Esophagus squamous epithelium (tissue), 5 donors: Measurements from ENCODE around the gene UHMK1. TPM values are rescaled to one million over a fixed set of nuclear protein-coding genes. Genes with fewer than 3 reads are reported as not detected.

ENCODE experiments used
- DNase-seq: peaks from one replicate; lab custom pipeline; 2025; lab: John Stamatoyannopoulos, UW
- H3K27ac ChIP-seq, 4 donors: fragments of 200-600 bp; sonication (generic); one replicate each; pipeline ENCODE4 v1.5.1; 2016 to 2019; ENCODE audit warnings: mild to moderate bottlenecking in 1 of 4
- H3K27me3 ChIP-seq, 4 donors: fragments of 200-600 bp; sonication (generic); 1 replicate in 3 of 4; 2 replicates in 1 of 4; pipeline versions ENCODE4 v1.5.1 to v1.6.0; 2017 to 2021; ENCODE audit warnings: antibody characterized with exemption in 1 of 4
- H3K36me3 ChIP-seq, 3 donors: fragments of 200-600 bp; sonication (generic); one replicate each; pipeline ENCODE4 v1.5.1; 2016 to 2019
- H3K4me1 ChIP-seq, 3 donors: fragments of 200-600 bp; sonication (generic); one replicate each; pipeline ENCODE4 v1.5.1; 2017 to 2019
- H3K4me3 ChIP-seq, 4 donors: fragments of 200-600 bp; sonication (generic); 1 replicate in 3 of 4; 2 replicates in 1 of 4; pipeline ENCODE4 v1.5.1; 2016 to 2019; ENCODE audit warnings: mild to moderate bottlenecking in 2 of 4, moderate library complexity in 1 of 4
- H3K9me3 ChIP-seq, 3 donors: fragments of 200-600 bp; sonication (generic); one replicate each; pipeline ENCODE4 v1.5.1; 2016 to 2019
- CTCF ChIP-seq, 6 experiments: fragments of 450-650 bp in 4 of 6; fragments of 200-600 bp in 2 of 6; sonication (generic) in 2 of 6; IDR thresholded peaks; one replicate each; pipeline ENCODE4 v1.5.1; 2016 to 2019; ENCODE audit warnings: antibody characterized with exemption in 6 of 6, mild to moderate bottlenecking in 4 of 6, moderate library complexity in 4 of 6
- POLR2A ChIP-seq, 4 donors: fragments of 450-650 bp; IDR thresholded peaks; one replicate each; pipeline ENCODE4 v1.6.1; 2017; ENCODE audit warnings: antibody characterized with exemption in 4 of 4, mild to moderate bottlenecking in 4 of 4, moderate library complexity in 3 of 4
- WGBS, 2 donors: methylation state at CpG; one replicate each; pipeline ENCODE4 v1.1.5; 2018; 5-methylcytosine and 5-hydroxymethylcytosine counted together
- intact Hi-C: fragments of 100-400 bp; cut with DNase I; formaldehyde crosslinking; loops from one replicate; pipeline ENCODE4 v1.15.0; 2022
- total RNA-seq, 4 donors: library from RNA; depleted of rRNA; stranded (reverse); fragments of >200 nt; gene quantifications; one replicate each; pipeline ENCODE4 v1.1.0, GENCODE V29; 2016
- donor health status: DM: yes; HTN: yes; CAD: no.

UHMK1 gene
- total RNA-seq, 4 donors from 2014 or later = 24.8 to 42.6 (median 34.7) TPM

- intact Hi-C loops = no loop called here
- no peak overlapping the region for H3K27ac ChIP-seq
- H3K4me1 ChIP-seq = peaks cover 0 to 10% (median 9%) of the 10 kb centered on the region in 3 donors
- no peaks in the 10 kb centered on the region for H3K9me3 ChIP-seq
- 75 to 82% methylated on average over 2 of the region's 2 CpGs for whole genome bisulfite sequencing, 2 donors
- no peak for DNase-seq
- H3K4me3 ChIP-seq = no peak overlapping the region
- TF ChIP-seq CTCF (IDR thresholded peaks at IDR 0.05) (no peak), POLR2A (IDR thresholded peaks at IDR 0.05) (no peak)
- no peaks in the 10 kb centered on the region for H3K36me3 ChIP-seq
- H3K27me3 ChIP-seq = no peaks in the 10 kb centered on the region
These were observed 39.6 kb downstream of the UHMK1 start for GRCh38 chr1:162537216-162537615.

GRCh38 chr1:162538815-162539431 is 41.3 kb downstream of the UHMK1 start:
- no peak for TF ChIP-seq CTCF (IDR thresholded peaks at IDR 0.05)
- no peak for TF ChIP-seq POLR2A (IDR thresholded peaks at IDR 0.05)
- 29 to 100% methylated on average over 1 of the region's 1 CpG for WGBS, 2 donors
- Histone ChIP-seq H3K36me3 (no peaks in the 10 kb centered on the region), H3K9me3 (peaks cover 0 to 7% (median 4%) of the 10 kb centered on the region in 3 donors), H3K27ac (peak overlapping the region in 2 of 4 donors; percentile 5 to 31), H3K4me3 (no peak overlapping the region), H3K4me1 (peaks cover 0 to 12% (median 9%) of the 10 kb centered on the region in 3 donors), H3K27me3 (no peaks in the 10 kb centered on the region)
- no peak for DNase-seq
- intact Hi-C loops = no loop called here

- no peak for DNase-seq
- no peaks in the 10 kb centered on the region for H3K36me3 ChIP-seq
- WGBS, 2 donors = 26 to 37% methylated on average over 5 of the region's 5 CpGs
- peak overlapping the region in 3 of 4 donors; percentile 52 to 82 (median 53) for H3K27ac ChIP-seq
- intact Hi-C loops = no loop called here
- TF ChIP-seq POLR2A (IDR thresholded peaks at IDR 0.05) = no peak
- TF ChIP-seq CTCF (IDR thresholded peaks at IDR 0.05) = no peak
- no peak overlapping the region for H3K4me3 ChIP-seq
- H3K4me1 ChIP-seq = peaks cover 0 to 18% (median 9%) of the 10 kb centered on the region in 3 donors
- peaks cover 0 to 7% (median 4%) of the 10 kb centered on the region in 3 donors for H3K9me3 ChIP-seq
- no peaks in the 10 kb centered on the region for H3K27me3 ChIP-seq
These were observed 44.1 kb downstream of the UHMK1 start for GRCh38 chr1:162541619-162542141.

GRCh38 chr1:162543228-162543627 is 45.6 kb downstream of the UHMK1 start:
- H3K27ac ChIP-seq = no peak overlapping the region
- H3K9me3 ChIP-seq = peaks cover 0 to 7% (median 4%) of the 10 kb centered on the region in 3 donors
- 98% methylated on average over 3 of the region's 3 CpGs for WGBS, 2 donors
- H3K27me3 ChIP-seq = no peaks in the 10 kb centered on the region
- DNase-seq = no peak
- intact Hi-C loops = no loop called here
- TF ChIP-seq CTCF (IDR thresholded peaks at IDR 0.05) = no peak
- no peak for TF ChIP-seq POLR2A (IDR thresholded peaks at IDR 0.05)
- H3K4me1 ChIP-seq = peaks cover 0 to 24% (median 9%) of the 10 kb centered on the region in 3 donors
- H3K36me3 ChIP-seq = no peaks in the 10 kb centered on the region
- no peak overlapping the region for H3K4me3 ChIP-seq

GRCh38 chr1:162548170-162548569 is 50.6 kb downstream of the UHMK1 start:
- whole genome bisulfite sequencing, 2 donors = 33 to 38% methylated on average over 4 of the region's 4 CpGs
- Histone ChIP-seq H3K27ac (peak overlapping the region; percentile 43 to 79 (median 66)), H3K4me3 (no peak overlapping the region), H3K27me3 (no peaks in the 10 kb centered on the region), H3K4me1 (peaks cover 0 to 29% (median 7%) of the 10 kb centered on the region in 3 donors), H3K36me3 (no peaks in the 10 kb centered on the region), H3K9me3 (peaks cover 0 to 5% (median 3%) of the 10 kb centered on the region in 3 donors)
- TF ChIP-seq POLR2A (IDR thresholded peaks at IDR 0.05) = no peak
- no peak for TF ChIP-seq CTCF (IDR thresholded peaks at IDR 0.05)
- intact Hi-C loops = no loop called here
- no peak for DNase-seq
